Activated T-helper 2 cell treated with anti-CD3 and anti-CD28 coated beads, Interferon-gamma antibody, Interleukin-2, Interleukin-4, amounts not matched to agents 10 μg/mL and 5 μg/mL and 100 μg/mL, durations not matched to agents 14 hours and 24 hours and 36 hours (primary cell): ENCODE measurements around the gene DUSP3. TPM values are rescaled to one million over a fixed set of nuclear protein-coding genes. Genes with fewer than 3 reads are reported as not detected.
A peak's percentile ranks its signal among the peaks of the same experiment; 100 is the strongest.

Experiments
- DNase-seq: peaks from one replicate; pipeline ENCODE4 v3.0.0; 2021; ENCODE audit warnings: low spot score
- H3K27ac Mint-ChIP-seq: one replicate; pipeline ENCODE4 v1.8.0; 2021; ENCODE audit warnings: mixed read lengths
- H3K27me3 Mint-ChIP-seq: one replicate; pipeline ENCODE4 v1.8.0; 2021; ENCODE audit warnings: low read depth, mixed read lengths
- H3K36me3 Mint-ChIP-seq: one replicate; pipeline ENCODE4 v1.8.0; 2021; ENCODE audit warnings: low read depth, mixed read lengths
- H3K4me1 Mint-ChIP-seq: one replicate; pipeline ENCODE4 v1.8.0; 2021; ENCODE audit warnings: low read depth, mixed read lengths
- H3K4me3 Mint-ChIP-seq: one replicate; pipeline ENCODE4 v1.8.0; 2021; ENCODE audit warnings: low read depth, mild to moderate bottlenecking, moderate library complexity, mixed read lengths
- H3K9me3 Mint-ChIP-seq: one replicate; pipeline ENCODE4 v1.8.0; 2021; ENCODE audit warnings: mixed read lengths
- intact Hi-C: fragments of 100-400 bp; cut with micrococcal nuclease; formaldehyde crosslinking; loops from one replicate; pipeline ENCODE4 v1.15.1; 2023
- total RNA-seq: library from RNA; stranded (reverse); gene quantifications from 2 replicates; pipeline ENCODE4 v1.2.3, GENCODE V29; 2022

Gene DUSP3
- total RNA-seq, 1 donor from 2014 or later, result 14.8 TPM

GRCh38 chr17:43772877-43773648, 5.7 kb downstream of the DUSP3 start:
- peaks cover 7% of the 10 kb centered on the region for H3K4me1 Mint-ChIP-seq
- no peaks in the 10 kb centered on the region for H3K9me3 Mint-ChIP-seq
- no peak for DNase-seq
- intact Hi-C loops, result no loop called here
- peaks cover 12% of the 10 kb centered on the region for H3K36me3 Mint-ChIP-seq
- no peak overlapping the region for H3K4me3 Mint-ChIP-seq
- no peak overlapping the region for H3K27ac Mint-ChIP-seq
- H3K27me3 Mint-ChIP-seq, result no peaks in the 10 kb centered on the region

- Mint-ChIP-seq H3K9me3 (no peaks in the 10 kb centered on the region), H3K4me3 (no peak overlapping the region), H3K36me3 (peaks cover 12% of the 10 kb centered on the region), H3K27me3 (no peaks in the 10 kb centered on the region), H3K27ac (no peak overlapping the region), H3K4me1 (peaks cover 6% of the 10 kb centered on the region)
- DNase-seq, result no peak
- intact Hi-C loops, result no loop called here
Measured at GRCh38 chr17:43771463-43771862, 7.3 kb downstream of the DUSP3 start.

GRCh38 chr17:43770957-43771356, 7.8 kb downstream of the DUSP3 start:
- no peaks in the 10 kb centered on the region for H3K9me3 Mint-ChIP-seq
- H3K4me3 Mint-ChIP-seq, result no peak overlapping the region
- peaks cover 12% of the 10 kb centered on the region for H3K36me3 Mint-ChIP-seq
- no peaks in the 10 kb centered on the region for H3K27me3 Mint-ChIP-seq
- DNase-seq, result no peak
- no peak overlapping the region for H3K27ac Mint-ChIP-seq
- peaks cover 6% of the 10 kb centered on the region for H3K4me1 Mint-ChIP-seq
- intact Hi-C loops, result no loop called here

GRCh38 chr17:43769859-43770258, 8.9 kb downstream of the DUSP3 start:
- H3K9me3 Mint-ChIP-seq, result no peaks in the 10 kb centered on the region
- H3K27ac Mint-ChIP-seq, result no peak overlapping the region
- no peaks in the 10 kb centered on the region for H3K27me3 Mint-ChIP-seq
- H3K4me3 Mint-ChIP-seq, result no peak overlapping the region
- intact Hi-C loops, result loop anchor here (10.0 kb wide), 1 partner anchor 195 kb away; no protein-coding TSS in a partner anchor
- no peak for DNase-seq
- H3K36me3 Mint-ChIP-seq, result peaks cover 12% of the 10 kb centered on the region
- H3K4me1 Mint-ChIP-seq, result peaks cover 6% of the 10 kb centered on the region

GRCh38 chr17:43769426-43769825, 9.4 kb downstream of the DUSP3 start:
- Mint-ChIP-seq H3K4me3 (no peak overlapping the region), H3K9me3 (no peaks in the 10 kb centered on the region), H3K4me1 (peaks cover 6% of the 10 kb centered on the region), H3K27ac (no peak overlapping the region), H3K36me3 (peaks cover 11% of the 10 kb centered on the region), H3K27me3 (no peaks in the 10 kb centered on the region)
- no peak for DNase-seq
- intact Hi-C loops, result loop anchor here (10.0 kb wide), 1 partner anchor 195 kb away; no protein-coding TSS in a partner anchor

- Mint-ChIP-seq H3K4me1 (peaks cover 6% of the 10 kb centered on the region), H3K36me3 (peaks cover 7% of the 10 kb centered on the region), H3K27ac (no peak overlapping the region), H3K4me3 (no peak overlapping the region), H3K27me3 (no peaks in the 10 kb centered on the region), H3K9me3 (no peaks in the 10 kb centered on the region)
- DNase-seq, result no peak
- intact Hi-C loops, result loop anchor here (10.0 kb wide), 1 partner anchor 194 kb away; no protein-coding TSS in a partner anchor
Measured at GRCh38 chr17:43768943-43769342, 9.8 kb downstream of the DUSP3 start.

GRCh38 chr17:43768382-43768781, 10.4 kb downstream of the DUSP3 start:
- DNase-seq, result no peak
- no peaks in the 10 kb centered on the region for H3K27me3 Mint-ChIP-seq

GRCh38 chr17:43767713-43768059, 11.1 kb downstream of the DUSP3 start:
- Mint-ChIP-seq H3K4me1 (no peaks in the 10 kb centered on the region), H3K27me3 (no peaks in the 10 kb centered on the region), H3K4me3 (no peak overlapping the region), H3K36me3 (peaks cover 3% of the 10 kb centered on the region), H3K9me3 (no peaks in the 10 kb centered on the region), H3K27ac (no peak overlapping the region)
- no peak for DNase-seq
- intact Hi-C loops, result loop anchor here (10.0 kb wide), 1 partner anchor 193 kb away; no protein-coding TSS in a partner anchor

More at GRCh38 chr17:43768382-43768781, 10.4 kb downstream of the DUSP3 start:
- H3K4me1 Mint-ChIP-seq, result peaks cover 4% of the 10 kb centered on the region
- no peak overlapping the region for H3K27ac Mint-ChIP-seq
- H3K4me3 Mint-ChIP-seq, result no peak overlapping the region
- H3K9me3 Mint-ChIP-seq, result no peaks in the 10 kb centered on the region
- intact Hi-C loops, result loop anchor here (10.0 kb wide), 1 partner anchor 194 kb away; no protein-coding TSS in a partner anchor
- peaks cover 5% of the 10 kb centered on the region for H3K36me3 Mint-ChIP-seq

- H3K36me3 Mint-ChIP-seq, result no peaks in the 10 kb centered on the region
- H3K9me3 Mint-ChIP-seq, result no peaks in the 10 kb centered on the region
- no peak overlapping the region for H3K4me3 Mint-ChIP-seq
- no peaks in the 10 kb centered on the region for H3K4me1 Mint-ChIP-seq
- H3K27ac Mint-ChIP-seq, result no peak overlapping the region
- intact Hi-C loops, result loop anchor here (10.0 kb wide), 1 partner anchor 192 kb away; no protein-coding TSS in a partner anchor
- DNase-seq, result no peak
- no peaks in the 10 kb centered on the region for H3K27me3 Mint-ChIP-seq
Measured at GRCh38 chr17:43767053-43767712, 11.6 kb downstream of the DUSP3 start.

- no peaks in the 10 kb centered on the region for H3K36me3 Mint-ChIP-seq
Measured at GRCh38 chr17:43766413-43767052, 12.2 kb downstream of the DUSP3 start.

GRCh38 chr17:43760254-43760852, 18.4 kb downstream of the DUSP3 start:
- Mint-ChIP-seq H3K4me1 (no peaks in the 10 kb centered on the region), H3K27me3 (peaks cover 18% of the 10 kb centered on the region), H3K27ac (no peak overlapping the region), H3K9me3 (no peaks in the 10 kb centered on the region), H3K36me3 (no peaks in the 10 kb centered on the region), H3K4me3 (no peak overlapping the region)
- peak; percentile 78 for DNase-seq
- intact Hi-C loops, result loop anchor here (1.0 to 10.0 kb wide), 2 partner anchors 66 to 186 kb away; no protein-coding TSS in a partner anchor

More at GRCh38 chr17:43766413-43767052, 12.2 kb downstream of the DUSP3 start:
- DNase-seq, result no peak
- Mint-ChIP-seq H3K4me1 (no peaks in the 10 kb centered on the region), H3K4me3 (no peak overlapping the region), H3K9me3 (no peaks in the 10 kb centered on the region), H3K27ac (no peak overlapping the region), H3K27me3 (no peaks in the 10 kb centered on the region)
- intact Hi-C loops, result loop anchor here (10.0 kb wide), 1 partner anchor 192 kb away; no protein-coding TSS in a partner anchor

- H3K4me3 Mint-ChIP-seq, result no peak overlapping the region
- H3K27ac Mint-ChIP-seq, result no peak overlapping the region
- H3K27me3 Mint-ChIP-seq, result peaks cover 18% of the 10 kb centered on the region
- H3K36me3 Mint-ChIP-seq, result no peaks in the 10 kb centered on the region
- no peaks in the 10 kb centered on the region for H3K9me3 Mint-ChIP-seq
- H3K4me1 Mint-ChIP-seq, result no peaks in the 10 kb centered on the region
- intact Hi-C loops, result loop anchor here (1.0 to 10.0 kb wide), 2 partner anchors 66 to 185 kb away; no protein-coding TSS in a partner anchor
- no peak for DNase-seq
Measured at GRCh38 chr17:43759836-43760235, 18.9 kb downstream of the DUSP3 start.
